Measurements from ENCODE around the gene BTRC.

The BTRC gene

GRCh38 chr10:101485681-101486554 lies 132.0 kb downstream of the BTRC start:
- no peak overlapping the region for H3K4me3 ChIP-seq (ENCODE audit: low read length)
- no peaks in the 10 kb centered on the region for H3K36me3 ChIP-seq (ENCODE audit: control insufficient read depth, insufficient read depth, low read length)
- H3K4me1 ChIP-seq (ENCODE audit: control insufficient read depth, insufficient read depth, low read length) = no peaks in the 10 kb centered on the region
- no peak overlapping the region for H3K9ac ChIP-seq (ENCODE audit: low read length)
- no peak overlapping the region for H3K27ac ChIP-seq (ENCODE audit: low read depth, low read length)
- H3K27me3 ChIP-seq (ENCODE audit: control insufficient read depth, insufficient read depth, low read length) = no peaks in the 10 kb centered on the region

GRCh38 chr10:101487399-101487798 lies 133.4 kb downstream of the BTRC start:
- no peaks in the 10 kb centered on the region for H3K27me3 ChIP-seq (ENCODE audit: control insufficient read depth, insufficient read depth, low read length)
- no peaks in the 10 kb centered on the region for H3K4me1 ChIP-seq (ENCODE audit: control insufficient read depth, insufficient read depth, low read length)
- H3K9ac ChIP-seq (ENCODE audit: low read length) = no peak overlapping the region
- H3K36me3 ChIP-seq (ENCODE audit: control insufficient read depth, insufficient read depth, low read length) = no peaks in the 10 kb centered on the region
- no peak overlapping the region for H3K4me3 ChIP-seq (ENCODE audit: low read length)
- H3K27ac ChIP-seq (ENCODE audit: low read depth, low read length) = no peak overlapping the region

GRCh38 chr10:101489355-101489754 lies 135.4 kb downstream of the BTRC start:
- Histone ChIP-seq H3K36me3 (ENCODE audit: control insufficient read depth, insufficient read depth, low read length) (no peaks in the 10 kb centered on the region), H3K27me3 (ENCODE audit: control insufficient read depth, insufficient read depth, low read length) (no peaks in the 10 kb centered on the region), H3K4me1 (ENCODE audit: control insufficient read depth, insufficient read depth, low read length) (no peaks in the 10 kb centered on the region), H3K4me3 (ENCODE audit: low read length) (no peak overlapping the region), H3K27ac (ENCODE audit: low read depth, low read length) (no peak overlapping the region), H3K9ac (ENCODE audit: low read length) (no peak overlapping the region)

GRCh38 chr10:101490026-101490425 lies 136.1 kb downstream of the BTRC start:
- Histone ChIP-seq H3K36me3 (ENCODE audit: control insufficient read depth, insufficient read depth, low read length) (no peaks in the 10 kb centered on the region), H3K27ac (ENCODE audit: low read depth, low read length) (no peak overlapping the region), H3K9ac (ENCODE audit: low read length) (no peak overlapping the region), H3K27me3 (ENCODE audit: control insufficient read depth, insufficient read depth, low read length) (no peaks in the 10 kb centered on the region), H3K4me1 (ENCODE audit: control insufficient read depth, insufficient read depth, low read length) (no peaks in the 10 kb centered on the region), H3K4me3 (ENCODE audit: low read length) (no peak overlapping the region)

- Histone ChIP-seq H3K27ac (ENCODE audit: low read depth, low read length) (no peak overlapping the region), H3K4me3 (ENCODE audit: low read length) (no peak overlapping the region), H3K27me3 (ENCODE audit: control insufficient read depth, insufficient read depth, low read length) (no peaks in the 10 kb centered on the region), H3K4me1 (ENCODE audit: control insufficient read depth, insufficient read depth, low read length) (no peaks in the 10 kb centered on the region), H3K36me3 (ENCODE audit: control insufficient read depth, insufficient read depth, low read length) (no peaks in the 10 kb centered on the region), H3K9ac (ENCODE audit: low read length) (no peak overlapping the region)
These were observed 138.2 kb downstream of the BTRC start for GRCh38 chr10:101492205-101492604.

- Histone ChIP-seq H3K4me3 (ENCODE audit: low read length) (no peak overlapping the region), H3K4me1 (ENCODE audit: control insufficient read depth, insufficient read depth, low read length) (no peaks in the 10 kb centered on the region), H3K27ac (ENCODE audit: low read depth, low read length) (no peak overlapping the region), H3K9ac (ENCODE audit: low read length) (no peak overlapping the region), H3K27me3 (ENCODE audit: control insufficient read depth, insufficient read depth, low read length) (no peaks in the 10 kb centered on the region), H3K36me3 (ENCODE audit: control insufficient read depth, insufficient read depth, low read length) (no peaks in the 10 kb centered on the region)
These were observed 138.8 kb downstream of the BTRC start for GRCh38 chr10:101492814-101493213.

- Histone ChIP-seq H3K4me3 (ENCODE audit: low read length) (no peak overlapping the region), H3K4me1 (ENCODE audit: control insufficient read depth, insufficient read depth, low read length) (no peaks in the 10 kb centered on the region), H3K9ac (ENCODE audit: low read length) (no peak overlapping the region), H3K27me3 (ENCODE audit: control insufficient read depth, insufficient read depth, low read length) (no peaks in the 10 kb centered on the region), H3K36me3 (ENCODE audit: control insufficient read depth, insufficient read depth, low read length) (no peaks in the 10 kb centered on the region), H3K27ac (ENCODE audit: low read depth, low read length) (no peak overlapping the region)
These were observed 139.3 kb downstream of the BTRC start for GRCh38 chr10:101493249-101493648.

- Histone ChIP-seq H3K27me3 (ENCODE audit: control insufficient read depth, insufficient read depth, low read length) (no peaks in the 10 kb centered on the region), H3K36me3 (ENCODE audit: control insufficient read depth, insufficient read depth, low read length) (no peaks in the 10 kb centered on the region), H3K4me1 (ENCODE audit: control insufficient read depth, insufficient read depth, low read length) (no peaks in the 10 kb centered on the region), H3K27ac (ENCODE audit: low read depth, low read length) (no peak overlapping the region), H3K9ac (ENCODE audit: low read length) (no peak overlapping the region), H3K4me3 (ENCODE audit: low read length) (no peak overlapping the region)
These were observed 139.9 kb downstream of the BTRC start for GRCh38 chr10:101493782-101494281.

GRCh38 chr10:101494650-101495049 lies 140.7 kb downstream of the BTRC start:
- H3K27ac ChIP-seq (ENCODE audit: low read depth, low read length) = no peak overlapping the region
- no peak overlapping the region for H3K4me3 ChIP-seq (ENCODE audit: low read length)
- no peaks in the 10 kb centered on the region for H3K27me3 ChIP-seq (ENCODE audit: control insufficient read depth, insufficient read depth, low read length)
- H3K9ac ChIP-seq (ENCODE audit: low read length) = no peak overlapping the region
- no peaks in the 10 kb centered on the region for H3K36me3 ChIP-seq (ENCODE audit: control insufficient read depth, insufficient read depth, low read length)
- H3K4me1 ChIP-seq (ENCODE audit: control insufficient read depth, insufficient read depth, low read length) = no peaks in the 10 kb centered on the region

GRCh38 chr10:101495324-101495925 lies 141.5 kb downstream of the BTRC start:
- no peaks in the 10 kb centered on the region for H3K27me3 ChIP-seq (ENCODE audit: control insufficient read depth, insufficient read depth, low read length)
- H3K9ac ChIP-seq (ENCODE audit: low read length) = no peak overlapping the region
- H3K27ac ChIP-seq (ENCODE audit: low read depth, low read length) = no peak overlapping the region
- H3K36me3 ChIP-seq (ENCODE audit: control insufficient read depth, insufficient read depth, low read length) = no peaks in the 10 kb centered on the region
- no peaks in the 10 kb centered on the region for H3K4me1 ChIP-seq (ENCODE audit: control insufficient read depth, insufficient read depth, low read length)
- H3K4me3 ChIP-seq (ENCODE audit: low read length) = no peak overlapping the region

- no peaks in the 10 kb centered on the region for H3K27me3 ChIP-seq (ENCODE audit: control insufficient read depth, insufficient read depth, low read length)
- H3K9ac ChIP-seq (ENCODE audit: low read length) = no peak overlapping the region
- no peaks in the 10 kb centered on the region for H3K4me1 ChIP-seq (ENCODE audit: control insufficient read depth, insufficient read depth, low read length)
- H3K4me3 ChIP-seq (ENCODE audit: low read length) = no peak overlapping the region
- H3K36me3 ChIP-seq (ENCODE audit: control insufficient read depth, insufficient read depth, low read length) = no peaks in the 10 kb centered on the region
- H3K27ac ChIP-seq (ENCODE audit: low read depth, low read length) = no peak overlapping the region
These were observed 150.5 kb downstream of the BTRC start for GRCh38 chr10:101504438-101504837.

GRCh38 chr10:101506829-101507661 lies 153.1 kb downstream of the BTRC start:
- H3K36me3 ChIP-seq (ENCODE audit: control insufficient read depth, insufficient read depth, low read length) = no peaks in the 10 kb centered on the region
- H3K4me1 ChIP-seq (ENCODE audit: control insufficient read depth, insufficient read depth, low read length) = no peaks in the 10 kb centered on the region
- H3K27ac ChIP-seq (ENCODE audit: low read depth, low read length) = no peak overlapping the region
- no peak overlapping the region for H3K9ac ChIP-seq (ENCODE audit: low read length)
- H3K27me3 ChIP-seq (ENCODE audit: control insufficient read depth, insufficient read depth, low read length) = no peaks in the 10 kb centered on the region
- no peak overlapping the region for H3K4me3 ChIP-seq (ENCODE audit: low read length)

Measured in rectal smooth muscle tissue (tissue), 1 donor.